ENCODE measurements around the gene EBF3.

DNA sequence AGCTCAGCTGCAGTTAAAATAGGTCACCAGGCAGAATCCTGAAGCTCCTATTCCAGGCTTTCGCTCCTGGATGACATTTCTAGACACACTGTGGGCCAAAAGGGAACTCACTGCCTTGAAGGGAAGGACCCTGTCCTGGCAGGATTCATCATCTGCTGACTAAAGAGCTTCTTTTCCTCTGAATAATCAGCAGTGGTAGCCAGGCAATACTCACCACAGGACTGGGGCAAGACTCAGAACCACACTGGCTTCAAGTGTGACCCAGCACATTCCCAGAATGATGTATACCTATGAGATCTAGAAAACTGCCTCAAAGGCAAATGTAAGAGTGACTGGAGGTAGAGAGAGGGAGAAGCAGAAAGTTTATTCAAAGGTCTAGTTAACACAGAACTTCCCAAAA lies 29.5 kb upstream of the EBF3 start:
- TF ChIP-seq EZH2 (IDR thresholded peaks at IDR 0.05) (no peak), POLR2AphosphoS5 (IDR thresholded peaks at IDR 0.05; ENCODE audit: borderline replicate concordance, low read depth, low read length) (no peak)
